ENCODE results near the gene TMEM131.
"Not testable (repeated sequence)": the region's sequence is repeated elsewhere in the genome, so short reads cannot be mapped to it uniquely, and the experiment has no call there.

TMEM131 gene

GRCh38 chr2:97905294-97905693 lies 90.5 kb downstream of the TMEM131 start:
- no peak for DNase-seq (ENCODE audit: low read depth in 1 of 2, low spot score in 1 of 2)
- no peaks in the 10 kb centered on the region for H3K27me3 ChIP-seq (ENCODE audit: insufficient read depth, poor library complexity, severe bottlenecking)
- H3K27ac ChIP-seq (replicated peaks) = no peak overlapping the region
- H3K4me3 ChIP-seq (replicated peaks; ENCODE audit: insufficient read depth, low read length) = no peak overlapping the region
- no peak for TF ChIP-seq CTCF (IDR thresholded peaks at IDR 0.05; ENCODE audit: insufficient read depth, low read length)

- TF ChIP-seq SPI1 (IDR thresholded peaks at IDR 0.05; ENCODE audit: borderline replicate concordance, low read depth) = no peak
- TF ChIP-seq REST (IDR thresholded peaks at IDR 0.05; ENCODE audit: insufficient replicate concordance, low read depth) = no peak
- TF ChIP-seq GABPA (IDR thresholded peaks at IDR 0.05; ENCODE audit: low read depth) = no peak
- no peak for TF ChIP-seq CTCF (IDR thresholded peaks at IDR 0.05; ENCODE audit: insufficient read depth, low read length)
- no peak for TF ChIP-seq POLR2AphosphoS5 (IDR thresholded peaks at IDR 0.05; ENCODE audit: low read depth)
- Histone ChIP-seq H3K27ac (replicated peaks) (no peak overlapping the region), H3K4me3 (replicated peaks; ENCODE audit: insufficient read depth, low read length) (no peak overlapping the region), H3K27me3 (ENCODE audit: insufficient read depth, poor library complexity, severe bottlenecking) (no peaks in the 10 kb centered on the region)
- DNase-seq (ENCODE audit: low read depth in 1 of 2, low spot score in 1 of 2) = no peak
These were observed 93.9 kb downstream of the TMEM131 start for GRCh38 chr2:97901862-97902261.

- Histone ChIP-seq H3K4me3 (replicated peaks; ENCODE audit: insufficient read depth, low read length) (no peak overlapping the region), H3K27me3 (ENCODE audit: insufficient read depth, poor library complexity, severe bottlenecking) (no peaks in the 10 kb centered on the region), H3K27ac (replicated peaks) (no peak overlapping the region)
- no peak for DNase-seq (ENCODE audit: low read depth in 1 of 2, low spot score in 1 of 2)
- TF ChIP-seq CTCF (IDR thresholded peaks at IDR 0.05; ENCODE audit: insufficient read depth, low read length) (no peak), SPI1 (IDR thresholded peaks at IDR 0.05; ENCODE audit: borderline replicate concordance, low read depth) (no peak), POLR2AphosphoS5 (IDR thresholded peaks at IDR 0.05; ENCODE audit: low read depth) (no peak), GABPA (IDR thresholded peaks at IDR 0.05; ENCODE audit: low read depth) (no peak), REST (IDR thresholded peaks at IDR 0.05; ENCODE audit: insufficient replicate concordance, low read depth) (no peak)
These were observed 94.9 kb downstream of the TMEM131 start for GRCh38 chr2:97900806-97901205.

GRCh38 chr2:97893042-97893441 lies 102.7 kb downstream of the TMEM131 start:
- not testable (repeated sequence) for DNase-seq (ENCODE audit: low read depth in 1 of 2, low spot score in 1 of 2); H3K27ac ChIP-seq (replicated peaks); H3K27me3 ChIP-seq (ENCODE audit: insufficient read depth, poor library complexity, severe bottlenecking)

More at GRCh38 chr2:97893042-97893441, 102.7 kb downstream of the TMEM131 start:
- H3K4me3 ChIP-seq (replicated peaks; ENCODE audit: insufficient read depth, low read length) = not testable (repeated sequence)

Data from HL-60 (cell line).